ENCODE measurements around the gene WDR31. TPM values are rescaled to one million over a fixed set of nuclear protein-coding genes. Genes with fewer than 3 reads are reported as not detected.

The WDR31 gene
- total RNA-seq, 2 donors from 2014 or later, result 1.0 to 2.3 TPM

DNA sequence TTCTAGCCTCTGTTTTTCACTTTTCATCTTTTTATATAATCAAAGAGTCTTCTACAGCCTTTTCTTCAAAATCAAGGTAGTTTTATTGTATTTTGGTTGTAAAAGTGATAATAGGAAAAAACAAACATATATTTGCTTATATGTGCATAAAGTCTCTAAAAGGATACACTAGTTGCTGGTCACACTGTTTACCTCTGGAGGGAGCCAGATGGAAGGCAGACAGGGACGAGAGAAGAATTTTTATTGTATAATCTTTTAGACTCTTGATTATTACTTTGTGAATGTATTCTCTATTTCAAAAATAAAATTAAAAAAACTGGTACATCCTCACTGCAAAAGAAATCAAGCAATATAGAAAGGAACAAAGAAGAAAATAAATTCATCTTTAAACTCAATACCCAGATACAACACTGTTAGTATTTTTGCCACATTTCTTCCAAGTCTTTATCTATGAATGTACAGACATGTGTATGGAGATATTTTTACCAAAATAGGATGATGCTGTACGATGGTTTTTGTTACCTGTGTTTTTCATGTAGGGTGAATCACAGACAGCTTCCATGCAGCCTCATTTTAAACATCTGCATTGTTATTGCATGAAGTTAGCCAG, 30.8 kb downstream of the WDR31 start:
- intact Hi-C loops (cut with DNase I), result no loop called here
- H3K27me3 ChIP-seq, result no peaks in the 10 kb centered on the region
- H3K4me1 ChIP-seq, result no peaks in the 10 kb centered on the region
- H3K27ac ChIP-seq, result no peak overlapping the region
- 3 to 4% methylated on average over 2 of the region's 2 CpGs for WGBS, 2 donors
- peak; percentile 40 to 59 (median 54) for DNase-seq
- no peak for TF ChIP-seq POLR2A (IDR thresholded peaks at IDR 0.05)
- TF ChIP-seq, protein P1, sequence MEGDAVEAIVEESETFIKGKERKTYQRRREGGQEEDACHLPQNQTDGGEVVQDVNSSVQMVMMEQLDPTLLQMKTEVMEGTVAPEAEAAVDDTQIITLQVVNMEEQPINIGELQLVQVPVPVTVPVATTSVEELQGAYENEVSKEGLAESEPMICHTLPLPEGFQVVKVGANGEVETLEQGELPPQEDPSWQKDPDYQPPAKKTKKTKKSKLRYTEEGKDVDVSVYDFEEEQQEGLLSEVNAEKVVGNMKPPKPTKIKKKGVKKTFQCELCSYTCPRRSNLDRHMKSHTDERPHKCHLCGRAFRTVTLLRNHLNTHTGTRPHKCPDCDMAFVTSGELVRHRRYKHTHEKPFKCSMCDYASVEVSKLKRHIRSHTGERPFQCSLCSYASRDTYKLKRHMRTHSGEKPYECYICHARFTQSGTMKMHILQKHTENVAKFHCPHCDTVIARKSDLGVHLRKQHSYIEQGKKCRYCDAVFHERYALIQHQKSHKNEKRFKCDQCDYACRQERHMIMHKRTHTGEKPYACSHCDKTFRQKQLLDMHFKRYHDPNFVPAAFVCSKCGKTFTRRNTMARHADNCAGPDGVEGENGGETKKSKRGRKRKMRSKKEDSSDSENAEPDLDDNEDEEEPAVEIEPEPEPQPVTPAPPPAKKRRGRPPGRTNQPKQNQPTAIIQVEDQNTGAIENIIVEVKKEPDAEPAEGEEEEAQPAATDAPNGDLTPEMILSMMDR (IDR thresholded peaks at IDR 0.05), result peak; percentile 36 to 83 (median 67)
- no peaks in the 10 kb centered on the region for H3K9me3 ChIP-seq
- H3K4me3 ChIP-seq, result no peak overlapping the region
- ATAC-seq, result no peak
- H3K36me3 ChIP-seq (replicated peaks in 1 of 2; ENCODE audit: insufficient read depth in 1 of 2, low read depth in 2 of 2), result no peaks in the 10 kb centered on the region

DNA sequence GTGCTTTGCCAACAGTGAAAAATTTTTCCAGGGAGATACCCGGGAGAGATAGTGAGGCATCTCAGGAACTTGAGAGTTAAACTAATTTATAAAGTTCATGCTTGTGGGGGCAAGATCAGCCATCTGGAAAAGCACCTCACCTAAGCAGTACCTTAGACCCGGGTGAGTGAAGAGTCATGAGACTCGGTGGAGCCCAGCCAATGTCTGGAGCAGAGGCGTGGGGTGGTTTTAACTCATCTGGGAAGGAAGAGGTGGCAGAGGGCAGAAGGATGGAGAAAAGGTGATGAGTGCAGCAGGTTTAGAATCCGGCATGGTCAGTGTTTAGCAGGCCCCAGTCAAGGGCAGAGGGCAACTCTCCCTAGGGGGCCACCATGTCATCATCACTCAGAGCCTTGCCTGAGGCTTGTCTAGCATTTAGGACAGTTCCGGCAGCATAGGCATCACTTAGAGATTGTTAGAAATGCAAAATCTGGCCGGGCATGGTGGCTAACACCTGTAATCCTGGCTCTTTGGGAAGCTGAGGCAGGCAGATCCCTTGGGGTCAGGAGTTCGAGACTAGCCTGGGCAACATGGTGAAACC, 32.6 kb downstream of the WDR31 start:
- TF ChIP-seq POLR2A (IDR thresholded peaks at IDR 0.05), result no peak
- TF ChIP-seq, protein P1 (IDR thresholded peaks at IDR 0.05), result no peak
- H3K4me3 ChIP-seq, result no peak overlapping the region
- H3K9me3 ChIP-seq, result no peaks in the 10 kb centered on the region
- no peaks in the 10 kb centered on the region for H3K4me1 ChIP-seq
- intact Hi-C loops (cut with DNase I), result no loop called here
- ATAC-seq, result no peak
- no peak overlapping the region for H3K27ac ChIP-seq
- H3K36me3 ChIP-seq (replicated peaks in 1 of 2; ENCODE audit: insufficient read depth in 1 of 2, low read depth in 2 of 2), result no peaks in the 10 kb centered on the region
- no peaks in the 10 kb centered on the region for H3K27me3 ChIP-seq
- no peak for DNase-seq
- 51 to 53% methylated on average over 7 to 8 of the region's 8 CpGs for WGBS, 2 donors

DNA sequence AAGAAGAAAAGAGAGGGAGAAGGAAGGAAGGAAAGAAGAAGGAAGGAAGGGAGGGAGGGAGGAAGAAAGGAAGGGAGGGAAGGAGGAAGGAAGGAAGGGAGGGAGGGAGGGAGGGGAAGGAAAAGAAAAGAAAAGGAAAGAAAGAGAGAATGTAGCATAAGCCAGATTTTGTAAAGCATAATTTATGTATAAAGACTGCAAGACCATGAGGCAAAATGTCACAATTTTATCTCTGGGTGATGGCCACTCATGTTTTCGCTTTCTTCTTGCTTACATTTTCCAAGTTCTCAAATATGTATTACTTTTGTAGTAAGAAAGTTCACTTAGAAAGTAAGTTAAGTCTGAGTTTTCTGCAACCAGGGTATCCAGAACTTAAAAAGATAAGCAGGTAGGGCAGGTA, 33.5 kb downstream of the WDR31 start:
- Histone ChIP-seq H3K27ac (no peak overlapping the region), H3K4me3 (no peak overlapping the region), H3K36me3 (replicated peaks in 1 of 2; ENCODE audit: insufficient read depth in 1 of 2, low read depth in 2 of 2) (no peaks in the 10 kb centered on the region), H3K4me1 (no peaks in the 10 kb centered on the region), H3K9me3 (no peaks in the 10 kb centered on the region), H3K27me3 (no peaks in the 10 kb centered on the region)
- ATAC-seq, result no peak
- no peak for DNase-seq
- TF ChIP-seq, protein P1 (IDR thresholded peaks at IDR 0.05), result no peak
- TF ChIP-seq POLR2A (IDR thresholded peaks at IDR 0.05), result no peak
- intact Hi-C loops (cut with DNase I), result no loop called here
- 54 to 78% methylated on average over 1 of the region's 1 CpG for WGBS, 2 donors

DNA sequence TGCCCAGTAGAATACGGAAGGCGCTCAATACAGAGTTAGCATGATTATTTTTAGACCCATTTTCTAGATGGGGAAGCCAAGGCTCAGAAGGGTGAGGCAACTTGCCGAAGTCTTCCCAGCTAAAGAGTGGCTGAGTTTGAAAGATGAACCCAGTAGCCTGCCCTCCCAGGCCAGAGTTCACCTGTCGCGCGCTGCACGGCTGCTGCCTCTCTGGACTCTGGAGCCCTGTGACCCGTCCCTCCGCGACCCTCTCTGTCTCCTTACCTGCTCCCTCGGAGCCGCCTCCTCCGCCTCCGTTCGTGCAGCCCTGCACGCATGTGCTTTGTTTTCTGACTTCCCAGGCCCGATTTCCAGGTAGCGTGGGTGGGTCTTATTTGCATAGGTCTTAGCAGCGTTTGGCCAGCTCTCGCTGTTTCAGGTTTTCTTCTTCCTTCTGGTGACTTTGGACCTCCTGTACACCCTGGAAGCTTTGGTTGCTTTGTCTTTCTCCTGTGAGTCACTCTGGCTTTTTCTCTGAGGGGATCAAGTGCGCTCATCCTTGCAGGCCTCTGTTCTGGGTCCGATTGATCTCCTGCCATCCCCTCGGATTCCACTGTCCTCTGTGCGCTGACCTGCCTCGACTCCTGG, 37.2 kb downstream of the WDR31 start, which contains the start of gene RNF183:
RNF183 (minus strand) TSS at position 585 of the 627 bp plus-strand sequence. CDS start 5,192 bp downstream, outside the sequence.
- Histone ChIP-seq H3K4me1 (peaks cover 8% of the 10 kb centered on the region), H3K9me3 (no peaks in the 10 kb centered on the region), H3K27me3 (no peaks in the 10 kb centered on the region), H3K4me3 (no peak within 1 kb of the TSS), H3K36me3 (replicated peaks in 1 of 2; ENCODE audit: insufficient read depth in 1 of 2, low read depth in 2 of 2) (no peaks in the 10 kb centered on the region), H3K27ac (no peak within 1 kb of the TSS)
- intact Hi-C loops (cut with DNase I), result no loop called here
- DNase-seq (no peak), ATAC-seq (no peak)
- 55 to 68% methylated on average over 25 of the region's 25 CpGs for WGBS, 2 donors
- TF ChIP-seq, protein P1 (IDR thresholded peaks at IDR 0.05), result no peak
- no peak for TF ChIP-seq POLR2A (IDR thresholded peaks at IDR 0.05)

Data from body of pancreas (tissue), 4 donors.